ENCODE data around the gene CAP1. TPM values are rescaled to one million over a fixed set of nuclear protein-coding genes. Genes with fewer than 3 reads are reported as not detected.

CAP1 gene
- total RNA-seq, 1 donor from 2014 or later = 378 TPM

- Mint-ChIP-seq H3K4me1 (ENCODE audit: unreplicated experiment) (peaks cover 9% of the 10 kb centered on the region), H3K27ac (ENCODE audit: unreplicated experiment) (peak within 1 kb of the TSS; percentile 8), H3K36me3 (ENCODE audit: low read depth, unreplicated experiment) (no peaks in the 10 kb centered on the region), H3K9me3 (ENCODE audit: unreplicated experiment) (no peaks in the 10 kb centered on the region), H3K27me3 (ENCODE audit: unreplicated experiment) (peaks cover 2% of the 10 kb centered on the region), H3K4me3 (ENCODE audit: unreplicated experiment) (peak within 1 kb of the TSS; percentile 91)
- no peak for TF ChIP-seq CTCF (IDR thresholded peaks at IDR 0.05; ENCODE audit: unreplicated experiment)
- peak; percentile 74 for DNase-seq (ENCODE audit: low spot score)
Measured at GRCh38 chr1:40096977-40097782, 56.7 kb downstream of the CAP1 start, which contains the start of gene PPT1. TSS of gene PPT1 (minus strand) at chr1:40097252. CDS start at chr1:40097238, 14 bp downstream.

GRCh38 chr1:40102038-40102437, 61.5 kb downstream of the CAP1 start:
- Mint-ChIP-seq H3K4me3 (ENCODE audit: unreplicated experiment) (no peak overlapping the region), H3K9me3 (ENCODE audit: unreplicated experiment) (no peaks in the 10 kb centered on the region), H3K27ac (ENCODE audit: unreplicated experiment) (no peak overlapping the region), H3K4me1 (ENCODE audit: unreplicated experiment) (peaks cover 4% of the 10 kb centered on the region), H3K27me3 (ENCODE audit: unreplicated experiment) (no peaks in the 10 kb centered on the region), H3K36me3 (ENCODE audit: low read depth, unreplicated experiment) (no peaks in the 10 kb centered on the region)
- TF ChIP-seq CTCF (IDR thresholded peaks at IDR 0.05; ENCODE audit: unreplicated experiment) = no peak
- no peak for DNase-seq (ENCODE audit: low spot score)

- no peaks in the 10 kb centered on the region for H3K36me3 Mint-ChIP-seq (ENCODE audit: low read depth, unreplicated experiment)
- H3K4me1 Mint-ChIP-seq (ENCODE audit: unreplicated experiment) = no peaks in the 10 kb centered on the region
- H3K4me3 Mint-ChIP-seq (ENCODE audit: unreplicated experiment) = no peak overlapping the region
- no peak for TF ChIP-seq CTCF (IDR thresholded peaks at IDR 0.05; ENCODE audit: unreplicated experiment)
- H3K27ac Mint-ChIP-seq (ENCODE audit: unreplicated experiment) = no peak overlapping the region
- H3K27me3 Mint-ChIP-seq (ENCODE audit: unreplicated experiment) = no peaks in the 10 kb centered on the region
- H3K9me3 Mint-ChIP-seq (ENCODE audit: unreplicated experiment) = no peaks in the 10 kb centered on the region
- no peak for DNase-seq (ENCODE audit: low spot score)
Measured at GRCh38 chr1:40102896-40103295, 62.4 kb downstream of the CAP1 start.

- Mint-ChIP-seq H3K27ac (ENCODE audit: unreplicated experiment) (no peak overlapping the region), H3K27me3 (ENCODE audit: unreplicated experiment) (no peaks in the 10 kb centered on the region), H3K9me3 (ENCODE audit: unreplicated experiment) (no peaks in the 10 kb centered on the region), H3K4me1 (ENCODE audit: unreplicated experiment) (no peaks in the 10 kb centered on the region), H3K4me3 (ENCODE audit: unreplicated experiment) (no peak overlapping the region), H3K36me3 (ENCODE audit: low read depth, unreplicated experiment) (no peaks in the 10 kb centered on the region)
- TF ChIP-seq CTCF (IDR thresholded peaks at IDR 0.05; ENCODE audit: unreplicated experiment) = no peak
- no peak for DNase-seq (ENCODE audit: low spot score)
Measured at GRCh38 chr1:40105028-40105427, 64.5 kb downstream of the CAP1 start.

- no peak for DNase-seq (ENCODE audit: low spot score)
- TF ChIP-seq CTCF (IDR thresholded peaks at IDR 0.05; ENCODE audit: unreplicated experiment) = no peak
- Mint-ChIP-seq H3K36me3 (ENCODE audit: low read depth, unreplicated experiment) (no peaks in the 10 kb centered on the region), H3K27ac (ENCODE audit: unreplicated experiment) (no peak overlapping the region), H3K4me1 (ENCODE audit: unreplicated experiment) (no peaks in the 10 kb centered on the region), H3K9me3 (ENCODE audit: unreplicated experiment) (no peaks in the 10 kb centered on the region), H3K27me3 (ENCODE audit: unreplicated experiment) (no peaks in the 10 kb centered on the region), H3K4me3 (ENCODE audit: unreplicated experiment) (no peak overlapping the region)
Measured at GRCh38 chr1:40107290-40107959, 66.9 kb downstream of the CAP1 start.

Measured in endothelial cell (in vitro differentiated cells).